IMR-90 (cell line): ENCODE results near the gene NUDT3. TPM values are rescaled to one million over a fixed set of nuclear protein-coding genes. Genes with fewer than 3 reads are reported as not detected.

Experiments used
- ATAC-seq: fragments of 200-7000 bp; cut with Tn5 transposase; 2 replicates; pipeline ENCODE4 v1.9.1; 2020; ENCODE audit warnings: low read depth, mild to moderate bottlenecking, moderate library complexity
- BruUV-seq: library from RNA; stranded (reverse); fragments of 400-500 nt; replicated peaks from 2 replicates; lab custom pipeline; 2021; lab: Mats Ljungman, UMichigan
- CTCF ChIA-PET: fragments of 300-600 bp; formaldehyde crosslinking; extraction: SDS; loops from one replicate; lab custom pipeline; 2021; ENCODE audit warnings: antibody characterized with exemption; lab: Yijun Ruan, JAX
- POLR2A ChIA-PET: fragments of 300-600 bp; sonication (Branson Sonifier 250); formaldehyde crosslinking; loops from one replicate; lab custom pipeline; 2022; ENCODE audit warnings: antibody characterized with exemption; ENCODE audit not compliant: unreplicated experiment; lab: Charles Lee
- DNase-seq: peaks from one replicate; pipeline ENCODE4 v3.0.0; 2013
- H2AFZ ChIP-seq: replicated peaks from 2 replicates; pipeline ENCODE3; 2013; ENCODE audit warnings: low read length, mild to moderate bottlenecking; ENCODE audit not compliant: poor library complexity
- H2AK5ac ChIP-seq: 2 replicates; pipeline ENCODE4 v1.6.1; 2013; ENCODE audit warnings: low read depth, low read length, inconsistent platforms
- H2AK9ac ChIP-seq: replicated peaks from 2 replicates; pipeline ENCODE3; 2013; ENCODE audit warnings: mild to moderate bottlenecking, low read depth, low read length, moderate library complexity; ENCODE audit not compliant: poor library complexity
- H2BK120ac ChIP-seq: 2 replicates; pipeline ENCODE4 v1.6.1; 2013; ENCODE audit warnings: low read depth, low read length, inconsistent platforms
- H2BK15ac ChIP-seq: 3 replicates; pipeline ENCODE4 v1.6.1; 2013; ENCODE audit warnings: low read depth, low read length, inconsistent platforms
- H2BK20ac ChIP-seq: 2 replicates; pipeline ENCODE4 v1.6.1; 2013; ENCODE audit warnings: low read depth, mild to moderate bottlenecking, inconsistent platforms, low read length, moderate library complexity
- H2BK5ac ChIP-seq: 2 replicates; pipeline ENCODE4 v1.6.1; 2013; ENCODE audit warnings: mild to moderate bottlenecking, low read depth, low read length, inconsistent platforms; ENCODE audit not compliant: poor library complexity, severe bottlenecking
- H3K14ac ChIP-seq: replicated peaks from 2 replicates; pipeline ENCODE4 v1.6.1; 2013; ENCODE audit warnings: low read depth, low read length, inconsistent platforms
- H3K18ac ChIP-seq: 2 replicates; pipeline ENCODE4 v1.6.1; 2013; ENCODE audit warnings: low read depth, low read length, control low read depth
- H3K23ac ChIP-seq: 2 replicates; pipeline ENCODE4 v1.6.1; 2013; ENCODE audit warnings: low read depth, low read length, inconsistent platforms
- H3K27ac ChIP-seq: 2 replicates; pipeline ENCODE4 v1.5.1; 2013; ENCODE audit warnings: mild to moderate bottlenecking, control low read depth, low read length; ENCODE audit not compliant: insufficient read depth
- H3K27me3 ChIP-seq: 2 replicates; pipeline ENCODE4 v1.6.1; 2013; ENCODE audit warnings: low read length; ENCODE audit not compliant: control insufficient read depth, insufficient read depth
- H3K36me3 ChIP-seq: 2 replicates; pipeline ENCODE4 v1.6.1; 2013; ENCODE audit warnings: low read length, mixed read lengths; ENCODE audit not compliant: control insufficient read depth, insufficient read depth
- H3K4ac ChIP-seq: 2 replicates; pipeline ENCODE4 v1.6.1; 2013; ENCODE audit warnings: low read depth, low read length, inconsistent platforms
- H3K4me1 ChIP-seq: 2 replicates; pipeline ENCODE4 v1.6.1; 2013; ENCODE audit warnings: low read length, mixed read lengths; ENCODE audit not compliant: control insufficient read depth, insufficient read depth
- H3K4me2 ChIP-seq: 2 replicates; pipeline ENCODE4 v1.6.1; 2013; ENCODE audit warnings: low read depth, mild to moderate bottlenecking, control low read depth, low read length, moderate library complexity
- H3K4me3 ChIP-seq: 2 replicates; pipeline ENCODE4 v1.5.1; 2013; ENCODE audit warnings: low read depth, mild to moderate bottlenecking, control low read depth, low read length, moderate library complexity; ENCODE audit not compliant: insufficient read depth
- H3K56ac ChIP-seq: 2 replicates; pipeline ENCODE4 v1.6.1; 2013; ENCODE audit warnings: low read length, inconsistent platforms; ENCODE audit not compliant: insufficient read depth; ENCODE audit errors: extremely low read depth
- H3K79me1 ChIP-seq, 2 experiments: 2 replicates each; pipeline ENCODE4 v1.6.1; 2013; ENCODE audit warnings: low read length in 2 of 2, inconsistent platforms in 1 of 2, low read depth in 1 of 2
- H3K9ac ChIP-seq: 2 replicates; pipeline ENCODE4 v1.6.1; 2013; ENCODE audit warnings: low read depth, low read length, control low read depth
- H3K9me1 ChIP-seq: 2 replicates; pipeline ENCODE4 v1.6.1; 2013; ENCODE audit warnings: low read length, inconsistent platforms; ENCODE audit not compliant: insufficient read depth
- H3K9me3 ChIP-seq: 2 replicates; pipeline ENCODE4 v1.6.1; 2013; ENCODE audit warnings: low read length; ENCODE audit not compliant: control insufficient read depth, insufficient read depth
- H4K20me1 ChIP-seq: 2 replicates; pipeline ENCODE4 v1.6.1; 2013; ENCODE audit warnings: low read length, inconsistent platforms; ENCODE audit not compliant: insufficient read depth
- H4K5ac ChIP-seq: 2 replicates; pipeline ENCODE4 v1.6.1; 2013; ENCODE audit warnings: mild to moderate bottlenecking, low read depth, low read length, control low read depth
- H4K8ac ChIP-seq, 2 experiments: 2 replicates each; pipeline ENCODE4 v1.6.1; 2013; ENCODE audit warnings: low read depth in 2 of 2, low read length in 2 of 2, control low read depth in 1 of 2, inconsistent platforms in 1 of 2
- H4K91ac ChIP-seq: 2 replicates; pipeline ENCODE4 v1.6.1; 2013; ENCODE audit warnings: low read depth, low read length, inconsistent platforms; ENCODE audit not compliant: insufficient read depth
- BHLHE40 ChIP-seq: fragments of 150-350 bp; IDR thresholded peaks from 2 replicates; pipeline ENCODE4 v1.6.1; 2016; ENCODE audit warnings: mild to moderate bottlenecking, low read depth, low read length
- CEBPB ChIP-seq: IDR thresholded peaks from 2 replicates; pipeline ENCODE4 v1.6.1; 2012; ENCODE audit warnings: low read depth, low read length, improper control_type of control experiment
- CHD1 ChIP-seq: IDR thresholded peaks from 2 replicates; pipeline ENCODE4 v1.6.1; 2012; ENCODE audit warnings: low read depth, low read length, improper control_type of control experiment
- FOS ChIP-seq: fragments of 150-350 bp; IDR thresholded peaks from 2 replicates; pipeline ENCODE4 v1.6.1; 2016; ENCODE audit warnings: low read depth, low read length
- MAFK ChIP-seq: IDR thresholded peaks from 2 replicates; pipeline ENCODE4 v1.6.1; 2012; ENCODE audit warnings: low read depth, low read length, improper control_type of control experiment
- MAZ ChIP-seq: IDR thresholded peaks from 2 replicates; pipeline ENCODE4 v1.6.1; 2012; ENCODE audit warnings: low read depth, mild to moderate bottlenecking, low read length, improper control_type of control experiment, moderate library complexity, borderline replicate concordance
- MXI1 ChIP-seq: IDR thresholded peaks from 2 replicates; pipeline ENCODE4 v1.6.1; 2012; ENCODE audit warnings: low read depth, mild to moderate bottlenecking, low read length, moderate library complexity, borderline replicate concordance
- NFE2L2 ChIP-seq: fragments of 150-350 bp; IDR thresholded peaks from 2 replicates; pipeline ENCODE4 v1.6.1; 2016; ENCODE audit warnings: low read depth, mild to moderate bottlenecking, low read length
- POLR2A ChIP-seq: IDR thresholded peaks from 2 replicates; pipeline ENCODE4 v1.6.1; 2012; ENCODE audit warnings: mild to moderate bottlenecking, low read depth, low read length
- RAD21 ChIP-seq: IDR thresholded peaks from 2 replicates; pipeline ENCODE4 v1.6.1; 2012; ENCODE audit warnings: low read length, improper control_type of control experiment
- RCOR1 ChIP-seq: IDR thresholded peaks from 2 replicates; pipeline ENCODE4 v1.6.1; 2012; ENCODE audit warnings: mild to moderate bottlenecking, low read length, improper control_type of control experiment; ENCODE audit not compliant: insufficient replicate concordance
- RFX5 ChIP-seq: IDR thresholded peaks from 2 replicates; pipeline ENCODE4 v1.8.0; 2012; ENCODE audit warnings: low read depth, mild to moderate bottlenecking, low read length, moderate library complexity
- WGBS, 2 experiments: methylation state at CpG; one replicate each; pipeline versions ENCODE4 v1.1.5 to v1.1.7; 2013; ENCODE audit warnings: missing lambda C conversion rate in 2 of 2; ENCODE audit not compliant: insufficient read length in 1 of 2; ENCODE audit errors: extremely low coverage in 2 of 2; 5-methylcytosine and 5-hydroxymethylcytosine counted together
- dilution Hi-C: fragments of 300-500 bp; cut with HindIII; formaldehyde crosslinking; loops from one replicate; pipeline ENCODE4 v1.14.3; 2018; ENCODE audit warnings: low sequenced_read_pairs; ENCODE audit not compliant: unreplicated experiment
- in situ Hi-C: fragments of 300-500 bp; cut with MboI; formaldehyde crosslinking; loops from 3 replicates; pipeline ENCODE4 v1.14.3; 2019; ENCODE audit warnings: low sequenced_read_pairs, inconsistent platforms, mixed read lengths
- intact Hi-C: fragments of 100-400 bp; cut with micrococcal nuclease; formaldehyde crosslinking; loops from 2 replicates; pipeline ENCODE4 v1.10.0; 2022
- polyA plus RNA-seq, 3 experiments: library from polyadenylated mRNA; depleted of rRNA; stranded (reverse); fragments of >200 nt; gene quantifications; 2 replicates each; pipeline ENCODE4 v1.2.3, GENCODE V29; 2012; ENCODE audit warnings: low replicate concordance in 1 of 3
- total RNA-seq: library from RNA; depleted of rRNA; stranded (reverse); fragments of >200 nt; gene quantifications from 2 replicates; pipeline ENCODE4 v1.2.3, GENCODE V29; 2012
- TF ChIP-seq, protein P1 (sequence below): conservative IDR thresholded peaks from 2 replicates; pipeline ENCODE4 v1.5.1; 2012; ENCODE audit warnings: mild to moderate bottlenecking, low read depth, low read length, improper control_type of control experiment
- TF ChIP-seq, protein P2 (sequence below): fragments of 150-350 bp; IDR thresholded peaks from 2 replicates; pipeline ENCODE4 v1.6.1; 2016; ENCODE audit warnings: low read depth, mild to moderate bottlenecking, low read length, moderate library complexity, borderline replicate concordance
- TF ChIP-seq, protein P3 (sequence below): fragments of 150-350 bp; IDR thresholded peaks from 2 replicates; pipeline ENCODE4 v1.6.1; 2017; ENCODE audit warnings: mild to moderate bottlenecking, antibody characterized with exemption, low read length, low read depth

Gene NUDT3
- total and polyA plus RNA-seq, 2 of the 4 experiments (the other 2 are of a cell fraction): 10.1 to 17.2 TPM

- H2BK5ac ChIP-seq: no peak overlapping the region
- peaks cover 48% of the 10 kb centered on the region for H4K20me1 ChIP-seq
- no peaks in the 10 kb centered on the region for H3K9me3 ChIP-seq
- in situ Hi-C loops: no loop called here
- peaks cover 11% of the 10 kb centered on the region for H3K4me1 ChIP-seq
- no peak overlapping the region for H3K4ac ChIP-seq
- H4K5ac ChIP-seq: no peak overlapping the region
- DNase-seq (no peak), ATAC-seq (no peak)
- no peak overlapping the region for H4K91ac ChIP-seq
- H3K79me1 ChIP-seq: peaks cover 36 to 71% of the 10 kb centered on the region in 2 experiments
- no peaks in the 10 kb centered on the region; the same call in 1 of the 2 replicates for H3K36me3 ChIP-seq
- TF ChIP-seq FOS (no peak), CEBPB (no peak), NFE2L2 (no peak), MAFK (no peak), POLR2A (no peak), RCOR1 (no peak), RFX5 (no peak), CHD1 (no peak), BHLHE40 (no peak), MAZ (no peak), MXI1 (no peak), RAD21 (no peak)
- TF ChIP-seq, protein P1, sequence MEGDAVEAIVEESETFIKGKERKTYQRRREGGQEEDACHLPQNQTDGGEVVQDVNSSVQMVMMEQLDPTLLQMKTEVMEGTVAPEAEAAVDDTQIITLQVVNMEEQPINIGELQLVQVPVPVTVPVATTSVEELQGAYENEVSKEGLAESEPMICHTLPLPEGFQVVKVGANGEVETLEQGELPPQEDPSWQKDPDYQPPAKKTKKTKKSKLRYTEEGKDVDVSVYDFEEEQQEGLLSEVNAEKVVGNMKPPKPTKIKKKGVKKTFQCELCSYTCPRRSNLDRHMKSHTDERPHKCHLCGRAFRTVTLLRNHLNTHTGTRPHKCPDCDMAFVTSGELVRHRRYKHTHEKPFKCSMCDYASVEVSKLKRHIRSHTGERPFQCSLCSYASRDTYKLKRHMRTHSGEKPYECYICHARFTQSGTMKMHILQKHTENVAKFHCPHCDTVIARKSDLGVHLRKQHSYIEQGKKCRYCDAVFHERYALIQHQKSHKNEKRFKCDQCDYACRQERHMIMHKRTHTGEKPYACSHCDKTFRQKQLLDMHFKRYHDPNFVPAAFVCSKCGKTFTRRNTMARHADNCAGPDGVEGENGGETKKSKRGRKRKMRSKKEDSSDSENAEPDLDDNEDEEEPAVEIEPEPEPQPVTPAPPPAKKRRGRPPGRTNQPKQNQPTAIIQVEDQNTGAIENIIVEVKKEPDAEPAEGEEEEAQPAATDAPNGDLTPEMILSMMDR: no peak
- TF ChIP-seq, protein P2, sequence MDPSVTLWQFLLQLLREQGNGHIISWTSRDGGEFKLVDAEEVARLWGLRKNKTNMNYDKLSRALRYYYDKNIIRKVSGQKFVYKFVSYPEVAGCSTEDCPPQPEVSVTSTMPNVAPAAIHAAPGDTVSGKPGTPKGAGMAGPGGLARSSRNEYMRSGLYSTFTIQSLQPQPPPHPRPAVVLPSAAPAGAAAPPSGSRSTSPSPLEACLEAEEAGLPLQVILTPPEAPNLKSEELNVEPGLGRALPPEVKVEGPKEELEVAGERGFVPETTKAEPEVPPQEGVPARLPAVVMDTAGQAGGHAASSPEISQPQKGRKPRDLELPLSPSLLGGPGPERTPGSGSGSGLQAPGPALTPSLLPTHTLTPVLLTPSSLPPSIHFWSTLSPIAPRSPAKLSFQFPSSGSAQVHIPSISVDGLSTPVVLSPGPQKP: no peak
- TF ChIP-seq, protein P3, sequence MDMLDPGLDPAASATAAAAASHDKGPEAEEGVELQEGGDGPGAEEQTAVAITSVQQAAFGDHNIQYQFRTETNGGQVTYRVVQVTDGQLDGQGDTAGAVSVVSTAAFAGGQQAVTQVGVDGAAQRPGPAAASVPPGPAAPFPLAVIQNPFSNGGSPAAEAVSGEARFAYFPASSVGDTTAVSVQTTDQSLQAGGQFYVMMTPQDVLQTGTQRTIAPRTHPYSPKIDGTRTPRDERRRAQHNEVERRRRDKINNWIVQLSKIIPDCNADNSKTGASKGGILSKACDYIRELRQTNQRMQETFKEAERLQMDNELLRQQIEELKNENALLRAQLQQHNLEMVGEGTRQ: no peak
- ChIA-PET CTCF (no interaction called here), POLR2A (no interaction called here)
- WGBS, 2 experiments: no CpG with 5 or more reads among the region's 1 CpG
- no peak overlapping the region for H2BK15ac ChIP-seq
- H3K56ac ChIP-seq: no peak overlapping the region
- no peak overlapping the region for H3K23ac ChIP-seq
- H2AFZ ChIP-seq: no peak overlapping the region
- no peaks in the 10 kb centered on the region for H3K27me3 ChIP-seq
- no peak overlapping the region for H2AK5ac ChIP-seq
- H3K27ac ChIP-seq: no peak overlapping the region
- no peak overlapping the region for H2BK120ac ChIP-seq
- H3K4me3 ChIP-seq: no peak overlapping the region
- no peak overlapping the region for H4K8ac ChIP-seq
- no peak overlapping the region for H3K14ac ChIP-seq
- dilution Hi-C loops: no loop called here
- H2BK20ac ChIP-seq: no peak overlapping the region
- H3K4me2 ChIP-seq: no peak overlapping the region
- peaks cover 24% of the 10 kb centered on the region for H3K9me1 ChIP-seq
- intact Hi-C loops: no loop called here
- no peak overlapping the region for H3K18ac ChIP-seq
- no TSS peak for BruUV-seq
- no peak overlapping the region for H2AK9ac ChIP-seq
- no peak overlapping the region for H3K9ac ChIP-seq
Observed at GRCh38 chr6:34339432-34339831, 53.0 kb downstream of the NUDT3 start.
